ENCODE measurements around the gene ANO3.

ANO3 gene

GRCh38 chr11:26655287-26655686, 323.4 kb downstream of the ANO3 start:
- DNase-seq (ENCODE audit: low read depth), result no peak
- TF ChIP-seq CTCF (IDR thresholded peaks at IDR 0.05; ENCODE audit: control insufficient read depth, extremely low read depth, insufficient read depth), result no peak

GRCh38 chr11:26662916-26663315, 331.0 kb downstream of the ANO3 start:
- no peak for TF ChIP-seq CTCF (IDR thresholded peaks at IDR 0.05; ENCODE audit: control insufficient read depth, extremely low read depth, insufficient read depth)
- H3K4me3 ChIP-seq (ENCODE audit: low read depth, low read length), result no peak overlapping the region
- no peak for DNase-seq (ENCODE audit: low read depth)

More at GRCh38 chr11:26655287-26655686, 323.4 kb downstream of the ANO3 start:
- H3K4me3 ChIP-seq (ENCODE audit: low read depth, low read length), result no peak overlapping the region

- H3K4me3 ChIP-seq (ENCODE audit: low read depth, low read length), result no peak overlapping the region
- TF ChIP-seq CTCF (IDR thresholded peaks at IDR 0.05; ENCODE audit: control insufficient read depth, extremely low read depth, insufficient read depth), result no peak
- DNase-seq (ENCODE audit: low read depth), result no peak
Measured at GRCh38 chr11:26665036-26665435, 333.1 kb downstream of the ANO3 start.

- H3K4me3 ChIP-seq (ENCODE audit: low read depth, low read length), result no peak overlapping the region
- TF ChIP-seq CTCF (IDR thresholded peaks at IDR 0.05; ENCODE audit: control insufficient read depth, extremely low read depth, insufficient read depth), result no peak
- DNase-seq (ENCODE audit: low read depth), result no peak
Measured at GRCh38 chr11:26665946-26666345, 334.0 kb downstream of the ANO3 start.

- H3K4me3 ChIP-seq (ENCODE audit: low read depth, low read length), result no peak overlapping the region
- TF ChIP-seq CTCF (IDR thresholded peaks at IDR 0.05; ENCODE audit: control insufficient read depth, extremely low read depth, insufficient read depth), result no peak
- no peak for DNase-seq (ENCODE audit: low read depth)
Measured at GRCh38 chr11:26675233-26675928, 343.5 kb downstream of the ANO3 start.

GRCh38 chr11:26676641-26677040, 344.7 kb downstream of the ANO3 start:
- H3K4me3 ChIP-seq (ENCODE audit: low read depth, low read length), result no peak overlapping the region
- no peak for TF ChIP-seq CTCF (IDR thresholded peaks at IDR 0.05; ENCODE audit: control insufficient read depth, extremely low read depth, insufficient read depth)
- no peak for DNase-seq (ENCODE audit: low read depth)

GRCh38 chr11:26677566-26677965, 345.6 kb downstream of the ANO3 start:
- no peak for TF ChIP-seq CTCF (IDR thresholded peaks at IDR 0.05; ENCODE audit: control insufficient read depth, extremely low read depth, insufficient read depth)
- H3K4me3 ChIP-seq (ENCODE audit: low read depth, low read length), result no peak overlapping the region
- no peak for DNase-seq (ENCODE audit: low read depth)
